Upper lobe of right lung (tissue), 1 donor: ENCODE data around the gene HSD17B1. TPM values are rescaled to one million over a fixed set of nuclear protein-coding genes. Genes with fewer than 3 reads are reported as not detected.
A peak's percentile ranks its signal among the peaks of the same experiment; 100 is the strongest.

Experiments
- ATAC-seq: fragments of 200-7000 bp; cut with Tn5 transposase; one replicate; pipeline ENCODE4 v1.9.1; 2020; ENCODE audit warnings: mild to moderate bottlenecking, moderate library complexity
- DNase-seq: peaks from one replicate; pipeline ENCODE4 v3.0.0-alpha.2; 2020
- H3K27ac ChIP-seq: fragments of 200-600 bp; one replicate; pipeline ENCODE4 v1.8.0; 2022
- H3K27me3 ChIP-seq: fragments of 200-600 bp; one replicate; pipeline ENCODE4 v1.8.0; 2022; ENCODE audit warnings: mild to moderate bottlenecking
- H3K36me3 ChIP-seq: fragments of 200-600 bp; one replicate; pipeline ENCODE4 v1.8.0; 2022
- H3K4me1 ChIP-seq: fragments of 200-600 bp; one replicate; pipeline ENCODE4 v1.8.0; 2022
- H3K4me3 ChIP-seq: fragments of 200-600 bp; one replicate; pipeline ENCODE4 v1.8.0; 2022; ENCODE audit warnings: mild to moderate bottlenecking
- H3K9me3 ChIP-seq: fragments of 200-600 bp; one replicate; pipeline ENCODE4 v1.8.0; 2022
- CTCF ChIP-seq: fragments of 200-600 bp; IDR thresholded peaks from one replicate; pipeline ENCODE4 v1.8.0; 2022; ENCODE audit warnings: antibody characterized with exemption
- intact Hi-C: fragments of 100-400 bp; cut with DNase I; formaldehyde crosslinking; loops from one replicate; pipeline ENCODE4 v1.11.0; 2022
- total RNA-seq: library from RNA; stranded (reverse); fragmentation: NEBNext Ultra II Directional; extraction: Animal tissue kit (Norgen Biotek cat#: 25700); gene quantifications from one replicate; pipeline ENCODE4 v1.2.1, GENCODE V29; 2021
- donor health status: DM: no; HTN: yes; CAD: no; lungs with severe emphysema.

HSD17B1 gene
- total RNA-seq, 1 donor from 2014 or later, result 1.4 TPM

- no peak overlapping the region for H3K4me3 ChIP-seq
- H3K36me3 ChIP-seq, result peaks cover 62% of the 10 kb centered on the region
- intact Hi-C loops, result loop anchor here (5.0 to 10.0 kb wide), 2 partner anchors 85 to 207 kb away; no protein-coding TSS in a partner anchor
- TF ChIP-seq CTCF, result no peak
- H3K9me3 ChIP-seq, result no peaks in the 10 kb centered on the region
- ATAC-seq, result no peak
- H3K4me1 ChIP-seq, result peaks cover 17% of the 10 kb centered on the region
- no peak overlapping the region for H3K27ac ChIP-seq
- no peaks in the 10 kb centered on the region for H3K27me3 ChIP-seq
- no peak for DNase-seq
These were observed 40.5 kb upstream of the HSD17B1 start for GRCh38 chr17:42512246-42512645.

- H3K27ac ChIP-seq, result peak overlapping the region; percentile 55
- no peak for DNase-seq
- no peak for ATAC-seq
- peaks cover 56% of the 10 kb centered on the region for H3K36me3 ChIP-seq
- intact Hi-C loops, result loop anchor here (5.0 to 10.0 kb wide), 2 partner anchors 85 to 208 kb away; no protein-coding TSS in a partner anchor
- H3K4me1 ChIP-seq, result peaks cover 23% of the 10 kb centered on the region
- no peaks in the 10 kb centered on the region for H3K9me3 ChIP-seq
- H3K4me3 ChIP-seq, result no peak overlapping the region
- no peak for TF ChIP-seq CTCF
- no peaks in the 10 kb centered on the region for H3K27me3 ChIP-seq
These were observed 39.9 kb upstream of the HSD17B1 start for GRCh38 chr17:42512733-42513251.

GRCh38 chr17:42513686-42514085 lies 39.0 kb upstream of the HSD17B1 start:
- Histone ChIP-seq H3K27me3 (no peaks in the 10 kb centered on the region), H3K4me1 (peaks cover 32% of the 10 kb centered on the region), H3K27ac (peak overlapping the region; percentile 55), H3K9me3 (no peaks in the 10 kb centered on the region), H3K36me3 (peaks cover 47% of the 10 kb centered on the region), H3K4me3 (no peak overlapping the region)
- intact Hi-C loops, result loop anchor here (5.0 to 10.0 kb wide), 2 partner anchors 86 to 209 kb away; no protein-coding TSS in a partner anchor
- ATAC-seq (no peak), DNase-seq (no peak)
- TF ChIP-seq CTCF, result no peak

GRCh38 chr17:42514279-42514678 lies 38.4 kb upstream of the HSD17B1 start:
- intact Hi-C loops, result loop anchor here (5.0 to 10.0 kb wide), 2 partner anchors 87 to 209 kb away; no protein-coding TSS in a partner anchor
- no peak for TF ChIP-seq CTCF
- Histone ChIP-seq H3K27ac (no peak overlapping the region), H3K4me3 (no peak overlapping the region), H3K36me3 (peaks cover 42% of the 10 kb centered on the region), H3K9me3 (no peaks in the 10 kb centered on the region), H3K27me3 (no peaks in the 10 kb centered on the region), H3K4me1 (peaks cover 38% of the 10 kb centered on the region)
- ATAC-seq (no peak), DNase-seq (no peak)

- H3K9me3 ChIP-seq, result no peaks in the 10 kb centered on the region
- no peak overlapping the region for H3K27ac ChIP-seq
- DNase-seq (peak; percentile 13), ATAC-seq (no peak)
- H3K4me3 ChIP-seq, result no peak overlapping the region
- no peak for TF ChIP-seq CTCF
- no peaks in the 10 kb centered on the region for H3K27me3 ChIP-seq
- peaks cover 36% of the 10 kb centered on the region for H3K36me3 ChIP-seq
- intact Hi-C loops, result loop anchor here (5.0 to 10.0 kb wide), 2 partner anchors 88 to 210 kb away; no protein-coding TSS in a partner anchor
- H3K4me1 ChIP-seq, result peaks cover 44% of the 10 kb centered on the region
These were observed 37.9 kb upstream of the HSD17B1 start for GRCh38 chr17:42514867-42515266.
